ENCODE measurements around the gene DGKI. TPM values are rescaled to one million over a fixed set of nuclear protein-coding genes. Genes with fewer than 3 reads are reported as not detected.

DGKI gene
- total and polyA plus RNA-seq, 2 experiments from 2014 or later: 0.16 to 1.0 TPM

GRCh38 chr7:137519181-137519691 is 327.5 kb downstream of the DGKI start:
- H2AFZ ChIP-seq: no peak overlapping the region
- H3K4me1 Mint-ChIP-seq: no peaks in the 10 kb centered on the region
- H3K9me2 ChIP-seq (ENCODE audit: insufficient read depth): peaks cover 10% of the 10 kb centered on the region
- no peak overlapping the region for H3K4me3 Mint-ChIP-seq
- H3K4me2 ChIP-seq: no peak overlapping the region
- H3K27me3 ChIP-seq (ENCODE audit: insufficient read depth): no peaks in the 10 kb centered on the region
- no peaks in the 10 kb centered on the region for H4K20me1 ChIP-seq (replicated peaks; ENCODE audit: insufficient read depth)
- no peak overlapping the region for H3K4me3 ChIP-seq
- no peaks in the 10 kb centered on the region for H3K36me3 Mint-ChIP-seq (ENCODE audit: low read depth)
- no peak overlapping the region for H3K27ac Mint-ChIP-seq
- DNase-seq (ENCODE audit: low spot score) (no peak), ATAC-seq (no peak)
- H3K27ac ChIP-seq (ENCODE audit: low read depth): no peak overlapping the region
- H3F3A ChIP-seq (replicated peaks; ENCODE audit: low read depth): no peaks in the 10 kb centered on the region
- H3K9me3 Mint-ChIP-seq: no peaks in the 10 kb centered on the region
- H3K79me2 ChIP-seq (replicated peaks; ENCODE audit: insufficient read depth): no peaks in the 10 kb centered on the region
- no peaks in the 10 kb centered on the region for H3K4me1 ChIP-seq (ENCODE audit: insufficient read depth)
- TF ChIP-seq ETS1 (IDR thresholded peaks at IDR 0.05): no peak
- TF ChIP-seq STAT1 (IDR thresholded peaks at IDR 0.05; ENCODE audit: unreplicated experiment): no peak
- TF ChIP-seq ZNF462 (CRISPR knock-in tag; IDR thresholded peaks at IDR 0.05): no peak
- no peak for TF ChIP-seq CTCF (conservative IDR thresholded peaks at IDR 0.05; ENCODE audit: low read depth in 2 of 2)
- TF ChIP-seq NANOG (IDR thresholded peaks at IDR 0.05; ENCODE audit: borderline replicate concordance): no peak
- TF ChIP-seq ZNF114 (CRISPR knock-in tag; IDR thresholded peaks at IDR 0.05): no peak
- no peak for TF ChIP-seq EZH2 (IDR thresholded peaks at IDR 0.05; ENCODE audit: low read depth, unreplicated experiment)
- no peak for TF ChIP-seq CREB1 (CRISPR knock-in tag; IDR thresholded peaks at IDR 0.05; ENCODE audit: low read depth)
- TF ChIP-seq ZNF331 (CRISPR knock-in tag; IDR thresholded peaks at IDR 0.05; ENCODE audit: low read depth): no peak
- no peak for TF ChIP-seq EZH2phosphoT487 (IDR thresholded peaks at IDR 0.05; ENCODE audit: unreplicated experiment)
- no peak for TF ChIP-seq REST (IDR thresholded peaks at IDR 0.05; ENCODE audit: unreplicated experiment)
- H3K27me3 Mint-ChIP-seq (ENCODE audit: insufficient read depth, low read depth, poor library complexity): no peaks in the 10 kb centered on the region
- no peaks in the 10 kb centered on the region for H3K36me3 ChIP-seq (ENCODE audit: insufficient read depth)

Measured in GM23338 (cell line).